Prostate gland (tissue), 2 donors: ENCODE data around the gene PANX3.

Experiments used
- POLR2A ChIP-seq: fragments of 450-650 bp; IDR thresholded peaks from one replicate; pipeline ENCODE4 v1.6.1; 2016; ENCODE audit warnings: antibody characterized with exemption, mild to moderate bottlenecking
- POLR2AphosphoS5 ChIP-seq: sonication (generic); formaldehyde crosslinking; IDR thresholded peaks from one replicate; pipeline ENCODE4 v1.6.1; 2017; ENCODE audit warnings: antibody characterized with exemption
- TF ChIP-seq, protein P1 (sequence below), 4 experiments: fragments of 200-600 bp in 2 of 4; fragments of 450-650 bp in 2 of 4; sonication (generic) in 2 of 4; IDR thresholded peaks; 1 replicate in 3 of 4; 2 replicates in 1 of 4; pipeline ENCODE4 v1.5.1; 2016 to 2019; ENCODE audit warnings: antibody characterized with exemption in 4 of 4, mild to moderate bottlenecking in 2 of 4, moderate library complexity in 2 of 4

- TF ChIP-seq, protein P1, sequence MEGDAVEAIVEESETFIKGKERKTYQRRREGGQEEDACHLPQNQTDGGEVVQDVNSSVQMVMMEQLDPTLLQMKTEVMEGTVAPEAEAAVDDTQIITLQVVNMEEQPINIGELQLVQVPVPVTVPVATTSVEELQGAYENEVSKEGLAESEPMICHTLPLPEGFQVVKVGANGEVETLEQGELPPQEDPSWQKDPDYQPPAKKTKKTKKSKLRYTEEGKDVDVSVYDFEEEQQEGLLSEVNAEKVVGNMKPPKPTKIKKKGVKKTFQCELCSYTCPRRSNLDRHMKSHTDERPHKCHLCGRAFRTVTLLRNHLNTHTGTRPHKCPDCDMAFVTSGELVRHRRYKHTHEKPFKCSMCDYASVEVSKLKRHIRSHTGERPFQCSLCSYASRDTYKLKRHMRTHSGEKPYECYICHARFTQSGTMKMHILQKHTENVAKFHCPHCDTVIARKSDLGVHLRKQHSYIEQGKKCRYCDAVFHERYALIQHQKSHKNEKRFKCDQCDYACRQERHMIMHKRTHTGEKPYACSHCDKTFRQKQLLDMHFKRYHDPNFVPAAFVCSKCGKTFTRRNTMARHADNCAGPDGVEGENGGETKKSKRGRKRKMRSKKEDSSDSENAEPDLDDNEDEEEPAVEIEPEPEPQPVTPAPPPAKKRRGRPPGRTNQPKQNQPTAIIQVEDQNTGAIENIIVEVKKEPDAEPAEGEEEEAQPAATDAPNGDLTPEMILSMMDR (IDR thresholded peaks at IDR 0.05) = no peak
- TF ChIP-seq POLR2A (no peak), POLR2AphosphoS5 (no peak)
These were observed 34.9 kb downstream of the PANX3 start for GRCh38 chr11:124646148-124646547.
